GM12878 (cell line): ENCODE measurements around the gene PRF1. TPM values are rescaled to one million over a fixed set of nuclear protein-coding genes. Genes with fewer than 3 reads are reported as not detected.

ENCODE experiments used
- ATAC-seq: fragments of 200-7000 bp; cut with Tn5 transposase; 3 replicates; pipeline ENCODE4 v1.9.1; 2020; ENCODE audit warnings: mild to moderate bottlenecking, moderate library complexity
- BruUV-seq: library from RNA; stranded (reverse); fragments of 400-500 nt; replicated peaks from 2 replicates; lab custom pipeline; 2021; lab: Mats Ljungman, UMichigan
- CTCF ChIA-PET: fragments of 300-600 bp; sonication (Branson Sonifier 250); formaldehyde crosslinking; extraction: SDS; loops from one replicate; lab custom pipeline; 2021; ENCODE audit warnings: inconsistent platforms; lab: Yijun Ruan, JAX
- POLR2A ChIA-PET: fragments of 350-600 bp; formaldehyde crosslinking; extraction: SDS; loops from one replicate; lab custom pipeline; 2021; ENCODE audit warnings: inconsistent platforms; lab: Charles Lee
- RAD21 ChIA-PET: fragments of 300-600 bp; sonication (Branson Sonifier 250); formaldehyde crosslinking; loops from one replicate; lab custom pipeline; 2023; ENCODE audit warnings: antibody characterized with exemption; ENCODE audit not compliant: unreplicated experiment; lab: Charles Lee
- SMC1A ChIA-PET: fragments of 300-600 bp; sonication (Branson Sonifier 250); formaldehyde crosslinking; loops from one replicate; lab custom pipeline; 2023; ENCODE audit not compliant: unreplicated experiment, uncharacterized antibody; lab: Charles Lee
- DNase-seq: peaks from one replicate; pipeline ENCODE4 v3.0.0-alpha.2; 2011; ENCODE audit warnings: low read depth, low spot score
- FAIRE-seq: peaks from 3 replicates; lab custom pipeline; 2011; peaks lifted over from hg19 to GRCh38; lab: Jason Lieb, UNC
- H2AFZ ChIP-seq: 2 replicates; pipeline ENCODE4 v1.6.0; 2011; ENCODE audit warnings: low read depth, low read length, control low read depth; ENCODE audit not compliant: control insufficient read depth
- H3K27ac ChIP-seq: 2 replicates; pipeline ENCODE4 v1.5.1; 2011; ENCODE audit warnings: control low read depth; ENCODE audit not compliant: control insufficient read depth, insufficient read depth
- H3K27me3 ChIP-seq, 2 experiments: replicated peaks in 1 of 2; 2 replicates each; pipeline versions ENCODE4 v1.6.0 to v1.6.1; 2011; ENCODE audit warnings: low read length in 1 of 2; ENCODE audit not compliant: control insufficient read depth in 2 of 2, insufficient read depth in 2 of 2
- H3K36me3 ChIP-seq, 2 experiments: 2 replicates each; pipeline ENCODE4 v1.5.1; 2011; ENCODE audit warnings: low read length in 1 of 2; ENCODE audit not compliant: control insufficient read depth in 2 of 2, insufficient read depth in 2 of 2
- H3K4me1 ChIP-seq: 2 replicates; pipeline ENCODE4 v1.6.1; 2011; ENCODE audit warnings: mild to moderate bottlenecking, low read length, moderate library complexity, mixed read lengths; ENCODE audit not compliant: control insufficient read depth, insufficient read depth
- H3K4me2 ChIP-seq: 2 replicates; pipeline ENCODE4 v1.6.0; 2011; ENCODE audit warnings: control low read depth; ENCODE audit not compliant: control insufficient read depth, insufficient read depth
- H3K4me3 ChIP-seq: fragments of 200-600 bp; sonication (generic); 2 replicates; pipeline ENCODE4 v1.5.1; 2016
- H3K79me2 ChIP-seq: 2 replicates; pipeline ENCODE4 v1.6.0; 2011; ENCODE audit warnings: low read length; ENCODE audit not compliant: control insufficient read depth, insufficient read depth
- H3K9ac ChIP-seq: 2 replicates; pipeline ENCODE4 v1.8.0; 2011; ENCODE audit warnings: low read length, control low read depth, mixed read lengths; ENCODE audit not compliant: control insufficient read depth, insufficient read depth
- H3K9me3 ChIP-seq: replicated peaks from 3 replicates; pipeline ENCODE4 v1.5.1; 2011; ENCODE audit warnings: mild to moderate bottlenecking, low read length; ENCODE audit not compliant: control insufficient read depth, insufficient read depth
- H4K20me1 ChIP-seq: 2 replicates; pipeline ENCODE4 v1.6.0; 2011; ENCODE audit not compliant: control insufficient read depth, insufficient read depth
- ASH2L ChIP-seq: fragments of 300-600, 200-600 bp; sonication (generic); IDR thresholded peaks from 2 replicates; pipeline ENCODE4 v1.6.1; 2017; ENCODE audit warnings: low read depth, mild to moderate bottlenecking, borderline replicate concordance
- BACH1 ChIP-seq: fragments of 450-650 bp; IDR thresholded peaks from 2 replicates; pipeline ENCODE4 v1.6.1; 2017; ENCODE audit warnings: mild to moderate bottlenecking, borderline replicate concordance
- BRCA1 ChIP-seq: IDR thresholded peaks from 2 replicates; pipeline ENCODE4 v1.6.1; 2011; ENCODE audit warnings: low read depth, low read length, improper control_type of control experiment
- JUNB ChIP-seq: IDR thresholded peaks from 2 replicates; pipeline ENCODE4 v1.6.1; 2016; ENCODE audit warnings: antibody characterized with exemption, mild to moderate bottlenecking
- MTA2 ChIP-seq: fragments of 450-650 bp; IDR thresholded peaks from 2 replicates; pipeline ENCODE4 v1.6.1; 2016; ENCODE audit warnings: low read depth, mild to moderate bottlenecking, moderate library complexity
- MTA3 ChIP-seq: IDR thresholded peaks from 2 replicates; pipeline ENCODE4 v1.6.1; 2012; ENCODE audit warnings: low read length, inconsistent platforms, borderline replicate concordance
- NFIC ChIP-seq: IDR thresholded peaks from 2 replicates; pipeline ENCODE4 v1.6.1; 2012; ENCODE audit warnings: low read depth, mild to moderate bottlenecking, inconsistent platforms, low read length, moderate library complexity
- NFXL1 ChIP-seq: fragments of 450-650 bp; IDR thresholded peaks from 2 replicates; pipeline ENCODE4 v1.6.1; 2017; ENCODE audit warnings: antibody characterized with exemption, mild to moderate bottlenecking, borderline replicate concordance
- NR2C2 ChIP-seq: IDR thresholded peaks from 2 replicates; pipeline ENCODE4 v1.6.1; 2011; ENCODE audit warnings: borderline replicate concordance, low read depth; ENCODE audit not compliant: control insufficient read depth, insufficient read length
- NR2F1 ChIP-seq: fragments of 450-650 bp; conservative IDR thresholded peaks from 2 replicates; pipeline ENCODE4 v1.6.1; 2017; ENCODE audit warnings: mild to moderate bottlenecking
- PAX8 ChIP-seq: fragments of 450-650 bp; IDR thresholded peaks from 2 replicates; pipeline ENCODE4 v1.6.1; 2017; ENCODE audit warnings: mild to moderate bottlenecking, moderate library complexity
- PML ChIP-seq: IDR thresholded peaks from 2 replicates; pipeline ENCODE4 v1.6.1; 2012; ENCODE audit warnings: low read length, inconsistent platforms
- POLR2A ChIP-seq: IDR thresholded peaks from 2 replicates; pipeline ENCODE4 v1.6.1; 2011; ENCODE audit warnings: low read depth, mild to moderate bottlenecking, low read length
- POU2F2 ChIP-seq: IDR thresholded peaks from 3 replicates; pipeline ENCODE4 v1.6.1; 2011; ENCODE audit warnings: low read depth, mild to moderate bottlenecking, low read length, borderline replicate concordance
- RUNX3 ChIP-seq: IDR thresholded peaks from 2 replicates; pipeline ENCODE4 v1.6.1; 2012; ENCODE audit warnings: low read length, inconsistent platforms
- SUPT20H ChIP-seq: IDR thresholded peaks from 2 replicates; pipeline ENCODE4 v1.6.1; 2011; ENCODE audit warnings: low read depth, mild to moderate bottlenecking, low read length, moderate library complexity, borderline replicate concordance; ENCODE audit not compliant: control insufficient read depth
- ZBTB4 ChIP-seq: fragments of 450-650 bp; formaldehyde crosslinking; IDR thresholded peaks from 2 replicates; pipeline ENCODE4 v1.4.0; 2022; ENCODE audit warnings: mild to moderate bottlenecking, moderate library complexity
- WGBS: methylation state at CpG from one replicate; pipeline ENCODE4 v1.1.6; 2016; ENCODE audit warnings: low lambda C conversion rate; ENCODE audit not compliant: insufficient replicate concordance, insufficient coverage; ENCODE audit errors: missing lambda C conversion rate; 5-methylcytosine and 5-hydroxymethylcytosine counted together
- in situ Hi-C: fragments of 300-500 bp; cut with MboI; formaldehyde crosslinking; loops from 9 replicates; pipeline ENCODE4 v1.14.3; 2018; ENCODE audit warnings: mixed read lengths
- intact Hi-C: fragments of 100-400 bp; cut with micrococcal nuclease; formaldehyde crosslinking; loops from one replicate; pipeline ENCODE4 v1.14.2; 2022; ENCODE audit not compliant: unreplicated experiment
- polyA plus RNA-seq, 11 experiments: library from polyadenylated mRNA; depleted of rRNA in 4 of 11; unstranded in 6 of 11; stranded (reverse) in 5 of 11; fragments of >200 nt; fragmentation: Nextera tagmentation in 4 of 11; fragmentation: Illumina TruSeq in 1 of 11; extraction: Ambion mirVana in 4 of 11; extraction: Trizol in 1 of 11; gene quantifications; 1 replicate in 1 of 11; 2 replicates in 10 of 11; pipeline versions ENCODE4 v1.2.1 to v1.2.3, GENCODE V29; 2011 to 2016; ENCODE audit warnings: inconsistent platforms in 2 of 11, missing spikeins in 2 of 11, low read depth in 1 of 11
- total RNA-seq, 4 experiments: library from RNA; depleted of rRNA in 3 of 4; stranded (reverse); fragments of >200 nt in 3 of 4; fragmentation: Illumina TruSeq in 1 of 4; extraction: Trizol in 1 of 4; gene quantifications; 2 replicates each; pipeline versions ENCODE4 v1.2.1 to v1.2.3, GENCODE V29; 2013 to 2021
- TF ChIP-seq, protein P1 (sequence below): IDR thresholded peaks from 2 replicates; pipeline ENCODE4 v1.6.1; 2012; ENCODE audit warnings: low read length, inconsistent platforms

The PRF1 gene
- total and polyA plus RNA-seq, 10 of the 15 experiments (the other 5 are each of a cell fraction or from before 2014, with no cell fraction given), result 0.84 to 15.7 (median 1.3) TPM

GRCh38 chr10:70561558-70561957 is 41.0 kb downstream of the PRF1 start (continued):
- TF ChIP-seq ZBTB4 (CRISPR knock-in tag), result no peak
- TF ChIP-seq POU2F2, result no peak
- no peak for TF ChIP-seq NR2F1
- TF ChIP-seq POLR2A, result no peak

GRCh38 chr10:70561070-70561469 is 41.5 kb downstream of the PRF1 start:
- no peaks in the 10 kb centered on the region for H3K9me3 ChIP-seq
- TF ChIP-seq PML (no peak), MTA2 (no peak), JUNB (no peak), BRCA1 (no peak), NFXL1 (no peak), BACH1 (no peak), NR2C2 (no peak), NFIC (no peak), MTA3 (no peak), ASH2L (no peak), SUPT20H (no peak), RUNX3 (no peak), PAX8 (no peak)
- TF ChIP-seq, protein P1, sequence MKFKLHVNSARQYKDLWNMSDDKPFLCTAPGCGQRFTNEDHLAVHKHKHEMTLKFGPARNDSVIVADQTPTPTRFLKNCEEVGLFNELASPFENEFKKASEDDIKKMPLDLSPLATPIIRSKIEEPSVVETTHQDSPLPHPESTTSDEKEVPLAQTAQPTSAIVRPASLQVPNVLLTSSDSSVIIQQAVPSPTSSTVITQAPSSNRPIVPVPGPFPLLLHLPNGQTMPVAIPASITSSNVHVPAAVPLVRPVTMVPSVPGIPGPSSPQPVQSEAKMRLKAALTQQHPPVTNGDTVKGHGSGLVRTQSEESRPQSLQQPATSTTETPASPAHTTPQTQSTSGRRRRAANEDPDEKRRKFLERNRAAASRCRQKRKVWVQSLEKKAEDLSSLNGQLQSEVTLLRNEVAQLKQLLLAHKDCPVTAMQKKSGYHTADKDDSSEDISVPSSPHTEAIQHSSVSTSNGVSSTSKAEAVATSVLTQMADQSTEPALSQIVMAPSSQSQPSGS, result no peak
- no peak overlapping the region for H3K27ac ChIP-seq
- H3K4me2 ChIP-seq, result no peak overlapping the region
- no peaks in the 10 kb centered on the region; a peak in 2 of 4 replicates for H3K36me3 ChIP-seq
- 84% methylated on average over 10 of the region's 10 CpGs for WGBS
- in situ Hi-C loops (no loop called here), intact Hi-C loops (no loop called here)
- no peak overlapping the region for H3K9ac ChIP-seq
- H4K20me1 ChIP-seq, result no peaks in the 10 kb centered on the region
- H2AFZ ChIP-seq, result no peak overlapping the region
- no peaks in the 10 kb centered on the region; the same call in 1 of the 2 replicates for H3K4me1 ChIP-seq
- SMC1A ChIA-PET, result interaction anchor here (1.3 kb wide), 1 partner anchor 55 kb away, joined by 4 read pairs; no protein-coding TSS in a partner anchor
- BruUV-seq, result no TSS peak
- RAD21 ChIA-PET, result interaction anchor here (0.5 to 1.0 kb wide), 3 partner anchors 100 to 198 kb away, joined by 3 read pairs; no protein-coding TSS in a partner anchor
- ATAC-seq (no peak), FAIRE-seq (no peak), DNase-seq (no peak)
- CTCF ChIA-PET, result interaction anchor here (1.0 to 4.5 kb wide), 4 partner anchors 17 to 197 kb away, joined by 3 to 30 read pairs (median 4); no protein-coding TSS in a partner anchor
- POLR2A ChIA-PET, result no interaction called here
- no peaks in the 10 kb centered on the region for H3K27me3 ChIP-seq
- H3K4me3 ChIP-seq, result no peak overlapping the region
- H3K79me2 ChIP-seq, result no peaks in the 10 kb centered on the region
